ENCODE measurements around the gene SHISA9. TPM values are rescaled to one million over a fixed set of nuclear protein-coding genes. Genes with fewer than 3 reads are reported as not detected.

SHISA9 gene
- total and polyA plus RNA-seq, 7 donors = 0.01 to 0.97 (median 0.07) TPM

DNA sequence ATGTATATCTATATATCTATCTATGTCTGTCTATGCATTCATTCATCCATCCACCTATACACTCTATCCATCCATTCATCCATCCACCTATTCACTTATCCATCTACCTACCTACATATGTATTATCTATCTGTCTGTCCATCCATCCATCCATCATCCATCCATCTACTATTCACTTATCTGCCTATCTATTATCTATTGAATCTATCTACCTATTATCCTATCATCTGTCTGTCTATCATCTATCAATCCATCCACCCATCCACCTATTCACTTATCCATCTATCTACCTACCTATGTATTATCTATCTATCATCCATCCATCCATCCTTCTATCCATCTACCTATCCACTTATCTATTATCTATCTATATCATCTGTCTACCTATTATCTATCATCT is 302.3 kb downstream of the SHISA9 start:
- no peaks in the 10 kb centered on the region for H3K36me3 ChIP-seq (ENCODE audit: insufficient read depth in 1 of 2, low read depth in 1 of 2)
- no peak overlapping the region for H3K27ac ChIP-seq
- no peaks in the 10 kb centered on the region for H3K9me3 ChIP-seq
- TF ChIP-seq, protein P1, sequence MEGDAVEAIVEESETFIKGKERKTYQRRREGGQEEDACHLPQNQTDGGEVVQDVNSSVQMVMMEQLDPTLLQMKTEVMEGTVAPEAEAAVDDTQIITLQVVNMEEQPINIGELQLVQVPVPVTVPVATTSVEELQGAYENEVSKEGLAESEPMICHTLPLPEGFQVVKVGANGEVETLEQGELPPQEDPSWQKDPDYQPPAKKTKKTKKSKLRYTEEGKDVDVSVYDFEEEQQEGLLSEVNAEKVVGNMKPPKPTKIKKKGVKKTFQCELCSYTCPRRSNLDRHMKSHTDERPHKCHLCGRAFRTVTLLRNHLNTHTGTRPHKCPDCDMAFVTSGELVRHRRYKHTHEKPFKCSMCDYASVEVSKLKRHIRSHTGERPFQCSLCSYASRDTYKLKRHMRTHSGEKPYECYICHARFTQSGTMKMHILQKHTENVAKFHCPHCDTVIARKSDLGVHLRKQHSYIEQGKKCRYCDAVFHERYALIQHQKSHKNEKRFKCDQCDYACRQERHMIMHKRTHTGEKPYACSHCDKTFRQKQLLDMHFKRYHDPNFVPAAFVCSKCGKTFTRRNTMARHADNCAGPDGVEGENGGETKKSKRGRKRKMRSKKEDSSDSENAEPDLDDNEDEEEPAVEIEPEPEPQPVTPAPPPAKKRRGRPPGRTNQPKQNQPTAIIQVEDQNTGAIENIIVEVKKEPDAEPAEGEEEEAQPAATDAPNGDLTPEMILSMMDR (IDR thresholded peaks at IDR 0.05) = no peak
- ATAC-seq (no peak), DNase-seq (no peak)
- no peaks in the 10 kb centered on the region for H3K4me1 ChIP-seq
- H3K4me3 ChIP-seq = no peak overlapping the region
- H3K27me3 ChIP-seq (ENCODE audit: insufficient read depth in 3 of 3, low read length in 2 of 3) = no peaks in the 10 kb centered on the region
- intact Hi-C loops (cut with DNase I) = no loop called here

DNA sequence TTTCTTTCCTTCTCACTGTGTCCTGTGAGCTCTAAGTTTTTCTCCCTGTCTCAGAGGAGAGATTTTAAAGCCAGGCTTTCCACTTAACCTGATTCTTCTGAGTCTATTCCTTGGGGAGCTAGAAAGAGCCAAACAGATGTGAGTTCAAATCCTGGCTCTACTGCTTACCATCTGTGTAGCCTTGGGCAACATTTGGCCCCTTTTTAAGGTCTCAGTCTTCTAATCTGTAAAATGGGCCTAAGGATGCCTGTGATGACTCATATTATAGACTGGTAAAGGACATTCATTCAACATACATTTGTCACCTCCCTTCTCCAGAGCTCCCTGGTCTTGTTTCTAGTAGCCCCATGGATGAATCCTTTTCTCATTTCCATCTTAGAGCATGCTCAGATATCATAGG is 304.0 kb downstream of the SHISA9 start:
- no peaks in the 10 kb centered on the region for H3K4me1 ChIP-seq
- ATAC-seq = no peak
- no peak overlapping the region for H3K27ac ChIP-seq
- no peak for DNase-seq
- no peaks in the 10 kb centered on the region for H3K27me3 ChIP-seq (ENCODE audit: insufficient read depth in 3 of 3, low read length in 2 of 3)
- intact Hi-C loops (cut with DNase I) = no loop called here
- H3K36me3 ChIP-seq (ENCODE audit: insufficient read depth in 1 of 2, low read depth in 1 of 2) = no peaks in the 10 kb centered on the region
- TF ChIP-seq, protein P1 (IDR thresholded peaks at IDR 0.05) = no peak
- no peak overlapping the region for H3K4me3 ChIP-seq
- H3K9me3 ChIP-seq = no peaks in the 10 kb centered on the region

DNA sequence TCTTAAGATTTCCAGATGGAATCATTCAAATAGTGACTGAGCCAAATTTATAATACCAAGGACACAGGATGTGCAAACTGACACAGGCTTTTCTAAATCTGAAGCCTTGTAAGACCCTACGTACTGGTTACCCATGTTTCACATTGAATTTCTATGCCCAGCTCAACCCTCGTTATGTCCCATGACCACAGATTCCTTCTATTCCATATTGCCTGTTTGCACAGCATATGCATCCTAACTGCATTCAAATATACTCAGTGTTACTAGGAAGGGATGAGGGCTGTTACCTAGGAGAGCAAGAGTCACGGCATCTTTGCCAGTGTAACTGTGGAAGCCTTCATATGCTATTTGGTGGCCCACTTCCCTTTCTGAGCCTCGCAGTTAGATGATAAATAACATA is 305.2 kb downstream of the SHISA9 start:
- Histone ChIP-seq H3K4me3 (no peak overlapping the region), H3K4me1 (no peaks in the 10 kb centered on the region), H3K27me3 (ENCODE audit: insufficient read depth in 3 of 3, low read length in 2 of 3) (no peaks in the 10 kb centered on the region), H3K27ac (no peak overlapping the region), H3K9me3 (no peaks in the 10 kb centered on the region), H3K36me3 (ENCODE audit: insufficient read depth in 1 of 2, low read depth in 1 of 2) (no peaks in the 10 kb centered on the region)
- TF ChIP-seq, protein P1 (IDR thresholded peaks at IDR 0.05) = no peak
- ATAC-seq (no peak), DNase-seq (no peak)
- WGBS, 3 donors = 78 to 87% (median 80%) methylated on average over 4 of the region's 4 CpGs
- intact Hi-C loops (cut with DNase I) = no loop called here

DNA sequence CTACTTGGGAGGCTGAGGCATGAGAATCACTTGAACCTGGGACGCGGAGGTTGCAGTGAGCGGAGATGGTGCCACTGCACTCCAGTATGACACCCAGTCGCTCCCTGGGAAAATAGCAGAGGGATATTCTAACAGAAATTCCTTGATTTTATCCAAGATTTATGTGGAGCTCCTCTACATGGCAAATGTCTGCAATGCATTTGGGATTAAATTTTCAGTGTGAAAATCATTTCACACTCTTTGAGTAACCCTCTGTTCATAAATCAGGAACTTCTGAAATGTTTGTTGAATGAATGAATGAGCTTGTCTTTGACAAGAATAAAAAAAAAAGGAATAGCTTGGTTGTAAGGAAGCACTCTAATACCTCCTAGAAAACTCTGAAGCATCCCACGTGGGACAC is 305.8 kb downstream of the SHISA9 start:
- no peak for ATAC-seq
- TF ChIP-seq, protein P1 (IDR thresholded peaks at IDR 0.05) = no peak

DNA sequence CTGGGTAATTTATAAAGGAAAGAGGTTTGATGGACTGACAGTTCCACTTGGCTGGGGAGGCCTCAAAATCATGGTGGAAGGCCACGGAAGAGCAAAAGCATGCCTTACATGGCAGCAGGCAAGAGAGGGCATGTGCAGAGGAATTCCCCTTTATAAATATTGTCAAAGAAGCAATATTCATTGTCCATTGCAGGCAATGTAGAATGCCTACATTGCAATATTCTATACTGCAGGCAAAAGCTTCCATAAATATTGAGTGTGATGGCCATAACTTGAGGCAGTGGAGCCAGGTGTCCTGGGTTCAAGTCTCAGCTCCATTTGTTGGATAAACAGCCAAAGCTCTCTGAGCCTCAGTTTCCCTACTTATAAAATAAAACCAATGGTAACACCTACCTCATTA is 322.3 kb downstream of the SHISA9 start:
- TF ChIP-seq, protein P1 (IDR thresholded peaks at IDR 0.05) = no peak
- Histone ChIP-seq H3K27ac (no peak overlapping the region), H3K36me3 (ENCODE audit: insufficient read depth in 1 of 2, low read depth in 1 of 2) (no peaks in the 10 kb centered on the region), H3K9me3 (no peaks in the 10 kb centered on the region), H3K4me3 (no peak overlapping the region), H3K4me1 (no peaks in the 10 kb centered on the region), H3K27me3 (ENCODE audit: insufficient read depth in 3 of 3, low read length in 2 of 3) (no peaks in the 10 kb centered on the region)
- DNase-seq = no peak
- WGBS, 3 donors = 89 to 94% (median 91%) methylated on average over 1 of the region's 1 CpG
- ATAC-seq = no peak
- intact Hi-C loops (cut with DNase I) = no loop called here

More for the DNA sequence above, 305.8 kb downstream of the SHISA9 start:
- no peak for DNase-seq
- Histone ChIP-seq H3K4me1 (no peaks in the 10 kb centered on the region), H3K27me3 (ENCODE audit: insufficient read depth in 3 of 3, low read length in 2 of 3) (no peaks in the 10 kb centered on the region), H3K27ac (no peak overlapping the region), H3K4me3 (no peak overlapping the region), H3K36me3 (ENCODE audit: insufficient read depth in 1 of 2, low read depth in 1 of 2) (no peaks in the 10 kb centered on the region), H3K9me3 (no peaks in the 10 kb centered on the region)
- 87 to 91% (median 88%) methylated on average over 5 of the region's 5 CpGs for WGBS, 3 donors
- intact Hi-C loops (cut with DNase I) = no loop called here
